Hepatocyte (in vitro differentiated cells): ENCODE results near the gene NUP153. TPM values are rescaled to one million over a fixed set of nuclear protein-coding genes. Genes with fewer than 3 reads are reported as not detected.

Experiments used
- DNase-seq: peaks from one replicate; pipeline ENCODE4 v3.0.0-alpha.2; 2016; ENCODE audit warnings: low spot score
- H2AFZ ChIP-seq: fragments of 200-600 bp; sonication (generic); 2 replicates; pipeline ENCODE4 v1.6.0; 2016; ENCODE audit warnings: antibody characterized with exemption, mild to moderate bottlenecking
- H3K27ac ChIP-seq: fragments of 200-600 bp; sonication (generic); 2 replicates; pipeline ENCODE4 v1.5.1; 2016; ENCODE audit warnings: mild to moderate bottlenecking
- H3K27me3 ChIP-seq: fragments of 200-600 bp; sonication (generic); 2 replicates; pipeline ENCODE4 v1.6.1; 2016
- H3K36me3 ChIP-seq: fragments of 200-600 bp; sonication (generic); replicated peaks from 2 replicates; pipeline ENCODE4 v1.5.1; 2016; ENCODE audit warnings: low read depth; ENCODE audit not compliant: insufficient read depth
- H3K4me1 ChIP-seq: fragments of 200-600 bp; sonication (generic); 2 replicates; pipeline ENCODE4 v1.5.1; 2016; ENCODE audit warnings: mild to moderate bottlenecking, moderate library complexity; ENCODE audit not compliant: insufficient read depth
- H3K4me2 ChIP-seq: fragments of 200-600 bp; sonication (generic); 2 replicates; pipeline ENCODE4 v1.6.0; 2016
- H3K4me3 ChIP-seq: fragments of 200-600 bp; sonication (generic); 2 replicates; pipeline ENCODE4 v1.5.1; 2016; ENCODE audit warnings: mild to moderate bottlenecking
- H3K79me2 ChIP-seq: fragments of 200-600 bp; sonication (generic); 2 replicates; pipeline ENCODE4 v1.6.0; 2017; ENCODE audit warnings: mild to moderate bottlenecking
- H3K9me2 ChIP-seq: fragments of 200-600 bp; sonication (generic); replicated peaks from 2 replicates; pipeline ENCODE4 v1.6.0; 2017; ENCODE audit warnings: mild to moderate bottlenecking; ENCODE audit not compliant: insufficient read depth
- H3K9me3 ChIP-seq: fragments of 200-600 bp; sonication (generic); 2 replicates; pipeline ENCODE4 v1.5.1; 2016; ENCODE audit warnings: low read depth, mild to moderate bottlenecking
- H4K20me1 ChIP-seq: fragments of 200-600 bp; sonication (generic); 2 replicates; pipeline ENCODE4 v1.6.0; 2016; ENCODE audit warnings: mild to moderate bottlenecking; ENCODE audit not compliant: insufficient read depth, poor library complexity, severe bottlenecking
- CTCF ChIP-seq: fragments of 200-600 bp; sonication (generic); IDR thresholded peaks from 2 replicates; pipeline ENCODE4 v1.5.1; 2016; ENCODE audit warnings: antibody characterized with exemption, mild to moderate bottlenecking; ENCODE audit not compliant: poor library complexity
- EZH2 ChIP-seq: fragments of 200-600 bp; sonication (generic); IDR thresholded peaks from 2 replicates; pipeline ENCODE4 v1.6.1; 2016; ENCODE audit warnings: antibody characterized with exemption, mild to moderate bottlenecking, borderline replicate concordance
- EZH2phosphoT487 ChIP-seq: fragments of 200-600 bp; sonication (generic); IDR thresholded peaks from one replicate; pipeline ENCODE4 v1.6.1; 2018; ENCODE audit warnings: antibody characterized with exemption, mild to moderate bottlenecking, low read depth, moderate library complexity; ENCODE audit not compliant: unreplicated experiment, severe bottlenecking
- WGBS: methylation state at CpG from one replicate; pipeline ENCODE4 v1.1.6; 2016; ENCODE audit warnings: low lambda C conversion rate; ENCODE audit errors: missing lambda C conversion rate; 5-methylcytosine and 5-hydroxymethylcytosine counted together
- polyA plus RNA-seq: library from polyadenylated mRNA; unstranded; fragments of >200 nt; fragmentation: Nextera tagmentation; extraction: Ambion mirVana; gene quantifications from 2 replicates; pipeline ENCODE4 v1.2.1, GENCODE V29; 2016
- total RNA-seq: library from RNA; depleted of rRNA; stranded (reverse); fragments of >200 nt; gene quantifications from 2 replicates; pipeline ENCODE4 v1.2.3, GENCODE V29; 2014

Gene NUP153
- total and polyA plus RNA-seq, 2 experiments from 2014 or later: 7.9 to 31.1 TPM

GRCh38 chr6:17599877-17600526, 106.7 kb downstream of the NUP153 start, which contains the start of gene FAM8A1:
TSS of gene FAM8A1 (plus strand) at chr6:17600302. CDS start at chr6:17600410, 108 bp downstream.
- Histone ChIP-seq H3K4me2 (peak within 1 kb of the TSS; percentile 92), H3K4me1 (no peaks in the 10 kb centered on the region), H2AFZ (peak within 1 kb of the TSS; percentile 100), H3K27me3 (no peaks in the 10 kb centered on the region), H3K9me3 (no peaks in the 10 kb centered on the region), H3K36me3 (no peaks in the 10 kb centered on the region), H3K9me2 (no peaks in the 10 kb centered on the region), H3K4me3 (peak within 1 kb of the TSS; percentile 86), H3K27ac (peak within 1 kb of the TSS; percentile 95), H3K79me2 (peaks cover 41% of the 10 kb centered on the region), H4K20me1 (peaks cover 3% of the 10 kb centered on the region)
- peak; percentile 24 for TF ChIP-seq CTCF
- no peak for TF ChIP-seq EZH2phosphoT487
- WGBS: 21% methylated on average over 17 of the region's 42 CpGs
- peak; percentile 97 for DNase-seq

DNA sequence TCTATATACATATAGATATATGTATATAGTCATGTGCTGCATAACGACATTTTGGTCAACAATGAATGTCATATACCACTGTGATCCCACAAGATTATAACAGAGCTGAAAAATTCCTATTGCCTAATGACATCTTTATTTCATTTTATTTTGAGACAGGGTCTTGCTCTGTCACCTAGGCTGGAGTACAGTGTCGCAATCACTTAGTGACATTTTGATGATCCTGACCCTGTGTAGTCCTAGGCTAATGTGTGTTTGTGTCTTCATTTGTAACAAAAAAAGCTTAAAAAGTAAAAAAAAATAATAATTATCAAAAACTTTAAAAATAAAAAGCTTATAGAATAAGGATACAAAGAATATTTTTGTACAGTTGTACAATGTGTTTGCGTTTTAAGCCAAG, 110.6 kb downstream of the NUP153 start:
- WGBS: 93% methylated on average over 3 of the region's 3 CpGs

GRCh38 chr6:17593246-17593645, 113.5 kb downstream of the NUP153 start:
- no peak for TF ChIP-seq EZH2
- TF ChIP-seq EZH2phosphoT487: no peak
- TF ChIP-seq CTCF: no peak
- Histone ChIP-seq H3K9me3 (no peaks in the 10 kb centered on the region), H3K4me3 (no peak overlapping the region)

More for the DNA sequence above, 110.6 kb downstream of the NUP153 start:
- Histone ChIP-seq H2AFZ (no peak overlapping the region), H4K20me1 (peaks cover under 1% of the 10 kb centered on the region), H3K79me2 (peaks cover 7% of the 10 kb centered on the region), H3K4me1 (no peaks in the 10 kb centered on the region), H3K4me3 (no peak overlapping the region), H3K27ac (no peak overlapping the region), H3K27me3 (no peaks in the 10 kb centered on the region), H3K9me3 (no peaks in the 10 kb centered on the region), H3K9me2 (no peaks in the 10 kb centered on the region), H3K4me2 (no peak overlapping the region), H3K36me3 (no peaks in the 10 kb centered on the region)
- TF ChIP-seq EZH2phosphoT487 (no peak), EZH2 (no peak), CTCF (no peak)
- no peak for DNase-seq

More at GRCh38 chr6:17593246-17593645, 113.5 kb downstream of the NUP153 start:
- Histone ChIP-seq H4K20me1 (no peaks in the 10 kb centered on the region), H3K4me1 (no peaks in the 10 kb centered on the region), H3K27ac (no peak overlapping the region), H3K79me2 (no peaks in the 10 kb centered on the region), H2AFZ (no peak overlapping the region), H3K27me3 (no peaks in the 10 kb centered on the region), H3K9me2 (no peaks in the 10 kb centered on the region), H3K4me2 (no peak overlapping the region), H3K36me3 (no peaks in the 10 kb centered on the region)
- DNase-seq: no peak
